GM12874 (cell line): Measurements from ENCODE around the gene CCNG2.

Experiments
- CTCF ChIP-seq: IDR thresholded peaks from 2 replicates; pipeline ENCODE4 v1.5.1; 2011; ENCODE audit warnings: low read depth, mild to moderate bottlenecking, control low read depth, low read length, moderate library complexity; ENCODE audit not compliant: insufficient read depth

CCNG2 gene

GRCh38 chr4:77179519-77179918 is 22.5 kb downstream of the CCNG2 start:
- TF ChIP-seq CTCF, result no peak

- TF ChIP-seq CTCF, result no peak
These were observed 24.7 kb downstream of the CCNG2 start for GRCh38 chr4:77181720-77182119.

- TF ChIP-seq CTCF, result no peak
These were observed 26.9 kb downstream of the CCNG2 start for GRCh38 chr4:77183777-77184420.

GRCh38 chr4:77184974-77185373 is 28.0 kb downstream of the CCNG2 start:
- TF ChIP-seq CTCF, result no peak

GRCh38 chr4:77185686-77186085 is 28.7 kb downstream of the CCNG2 start:
- no peak for TF ChIP-seq CTCF

GRCh38 chr4:77187322-77187721 is 30.3 kb downstream of the CCNG2 start:
- no peak for TF ChIP-seq CTCF

- TF ChIP-seq CTCF, result no peak
These were observed 31.7 kb downstream of the CCNG2 start for GRCh38 chr4:77188498-77189220.
